ENCODE measurements around the gene CBX4. TPM values are rescaled to one million over a fixed set of nuclear protein-coding genes. Genes with fewer than 3 reads are reported as not detected.

CBX4 gene
- total and polyA plus RNA-seq, 2 experiments from 2014 or later = 1.4 to 4.6 TPM

DNA sequence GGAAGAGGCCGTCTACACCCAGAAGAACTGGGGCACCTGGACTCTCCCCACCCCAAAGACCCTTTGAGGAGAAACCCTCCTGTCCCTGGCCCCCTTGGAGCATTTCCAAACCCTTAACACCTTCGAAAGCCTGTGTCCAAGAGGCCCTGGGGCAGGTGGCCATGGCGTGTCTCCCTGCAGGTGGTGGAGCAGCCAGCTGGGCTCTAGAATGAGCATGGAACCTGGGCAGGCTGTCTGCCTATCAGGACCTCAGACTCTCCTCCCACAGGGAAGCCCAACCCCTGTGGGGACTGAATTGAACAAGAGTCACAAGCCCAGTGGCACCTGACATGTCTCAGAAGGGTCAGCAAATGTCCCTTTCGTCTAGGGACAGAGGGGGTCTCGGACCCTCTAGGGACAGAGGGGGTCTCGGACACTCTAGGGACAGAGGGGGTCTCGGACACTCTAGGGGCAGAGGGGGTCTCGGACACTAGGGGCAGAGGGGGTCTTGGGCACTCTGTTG lies 8.4 kb downstream of the CBX4 start:
- no peak overlapping the region for H3K27ac Mint-ChIP-seq
- H3K4me3 Mint-ChIP-seq = no peak overlapping the region
- Histone ChIP-seq H3K27me3 (ENCODE audit: insufficient read depth) (peaks cover 98% of the 10 kb centered on the region), H3K36me3 (ENCODE audit: insufficient read depth) (no peaks in the 10 kb centered on the region), H4K20me1 (replicated peaks; ENCODE audit: insufficient read depth) (no peaks in the 10 kb centered on the region; the same call in 1 of the 2 replicates), H3K4me1 (ENCODE audit: insufficient read depth) (peaks cover 35% of the 10 kb centered on the region), H3K9me2 (ENCODE audit: insufficient read depth) (no peaks in the 10 kb centered on the region), H3K4me2 (peak overlapping the region; percentile 55; the same call in 1 of the 2 replicates), H3K79me2 (replicated peaks; ENCODE audit: insufficient read depth) (no peaks in the 10 kb centered on the region), H3K4me3 (no peak overlapping the region), H3F3A (replicated peaks; ENCODE audit: low read depth) (peaks cover 24% of the 10 kb centered on the region; the same call in 1 of the 2 replicates), H2AFZ (no peak overlapping the region), H3K27ac (ENCODE audit: low read depth) (no peak overlapping the region)
- DNase-seq (ENCODE audit: low spot score) (no peak), ATAC-seq (no peak)
- peaks cover 41% of the 10 kb centered on the region for H3K4me1 Mint-ChIP-seq
- H3K36me3 Mint-ChIP-seq (ENCODE audit: low read depth) = peaks cover 4% of the 10 kb centered on the region; the same call in 2 of the 3 replicates
- no peaks in the 10 kb centered on the region for H3K9me3 Mint-ChIP-seq
- peaks cover 96% of the 10 kb centered on the region for H3K27me3 Mint-ChIP-seq (ENCODE audit: insufficient read depth, low read depth, poor library complexity)
- TF ChIP-seq EZH2 (IDR thresholded peaks at IDR 0.05; ENCODE audit: low read depth, unreplicated experiment) (no peak), NANOG (IDR thresholded peaks at IDR 0.05; ENCODE audit: borderline replicate concordance) (no peak), CREB1 (CRISPR knock-in tag; IDR thresholded peaks at IDR 0.05; ENCODE audit: low read depth) (no peak), EZH2phosphoT487 (IDR thresholded peaks at IDR 0.05; ENCODE audit: unreplicated experiment) (no peak), STAT1 (IDR thresholded peaks at IDR 0.05; ENCODE audit: unreplicated experiment) (no peak), JUNB (IDR thresholded peaks at IDR 0.05; ENCODE audit: unreplicated experiment) (no peak), ZNF331 (CRISPR knock-in tag; IDR thresholded peaks at IDR 0.05; ENCODE audit: low read depth) (no peak), ZNF114 (CRISPR knock-in tag; IDR thresholded peaks at IDR 0.05) (no peak), POLR2AphosphoS5 (IDR thresholded peaks at IDR 0.05; ENCODE audit: low read depth) (no peak)
- TF ChIP-seq, protein P1, sequence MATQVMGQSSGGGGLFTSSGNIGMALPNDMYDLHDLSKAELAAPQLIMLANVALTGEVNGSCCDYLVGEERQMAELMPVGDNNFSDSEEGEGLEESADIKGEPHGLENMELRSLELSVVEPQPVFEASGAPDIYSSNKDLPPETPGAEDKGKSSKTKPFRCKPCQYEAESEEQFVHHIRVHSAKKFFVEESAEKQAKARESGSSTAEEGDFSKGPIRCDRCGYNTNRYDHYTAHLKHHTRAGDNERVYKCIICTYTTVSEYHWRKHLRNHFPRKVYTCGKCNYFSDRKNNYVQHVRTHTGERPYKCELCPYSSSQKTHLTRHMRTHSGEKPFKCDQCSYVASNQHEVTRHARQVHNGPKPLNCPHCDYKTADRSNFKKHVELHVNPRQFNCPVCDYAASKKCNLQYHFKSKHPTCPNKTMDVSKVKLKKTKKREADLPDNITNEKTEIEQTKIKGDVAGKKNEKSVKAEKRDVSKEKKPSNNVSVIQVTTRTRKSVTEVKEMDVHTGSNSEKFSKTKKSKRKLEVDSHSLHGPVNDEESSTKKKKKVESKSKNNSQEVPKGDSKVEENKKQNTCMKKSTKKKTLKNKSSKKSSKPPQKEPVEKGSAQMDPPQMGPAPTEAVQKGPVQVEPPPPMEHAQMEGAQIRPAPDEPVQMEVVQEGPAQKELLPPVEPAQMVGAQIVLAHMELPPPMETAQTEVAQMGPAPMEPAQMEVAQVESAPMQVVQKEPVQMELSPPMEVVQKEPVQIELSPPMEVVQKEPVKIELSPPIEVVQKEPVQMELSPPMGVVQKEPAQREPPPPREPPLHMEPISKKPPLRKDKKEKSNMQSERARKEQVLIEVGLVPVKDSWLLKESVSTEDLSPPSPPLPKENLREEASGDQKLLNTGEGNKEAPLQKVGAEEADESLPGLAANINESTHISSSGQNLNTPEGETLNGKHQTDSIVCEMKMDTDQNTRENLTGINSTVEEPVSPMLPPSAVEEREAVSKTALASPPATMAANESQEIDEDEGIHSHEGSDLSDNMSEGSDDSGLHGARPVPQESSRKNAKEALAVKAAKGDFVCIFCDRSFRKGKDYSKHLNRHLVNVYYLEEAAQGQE (IDR thresholded peaks at IDR 0.05; ENCODE audit: unreplicated experiment) = no peak
- TF ChIP-seq, protein P2, sequence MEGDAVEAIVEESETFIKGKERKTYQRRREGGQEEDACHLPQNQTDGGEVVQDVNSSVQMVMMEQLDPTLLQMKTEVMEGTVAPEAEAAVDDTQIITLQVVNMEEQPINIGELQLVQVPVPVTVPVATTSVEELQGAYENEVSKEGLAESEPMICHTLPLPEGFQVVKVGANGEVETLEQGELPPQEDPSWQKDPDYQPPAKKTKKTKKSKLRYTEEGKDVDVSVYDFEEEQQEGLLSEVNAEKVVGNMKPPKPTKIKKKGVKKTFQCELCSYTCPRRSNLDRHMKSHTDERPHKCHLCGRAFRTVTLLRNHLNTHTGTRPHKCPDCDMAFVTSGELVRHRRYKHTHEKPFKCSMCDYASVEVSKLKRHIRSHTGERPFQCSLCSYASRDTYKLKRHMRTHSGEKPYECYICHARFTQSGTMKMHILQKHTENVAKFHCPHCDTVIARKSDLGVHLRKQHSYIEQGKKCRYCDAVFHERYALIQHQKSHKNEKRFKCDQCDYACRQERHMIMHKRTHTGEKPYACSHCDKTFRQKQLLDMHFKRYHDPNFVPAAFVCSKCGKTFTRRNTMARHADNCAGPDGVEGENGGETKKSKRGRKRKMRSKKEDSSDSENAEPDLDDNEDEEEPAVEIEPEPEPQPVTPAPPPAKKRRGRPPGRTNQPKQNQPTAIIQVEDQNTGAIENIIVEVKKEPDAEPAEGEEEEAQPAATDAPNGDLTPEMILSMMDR (conservative IDR thresholded peaks at IDR 0.05; ENCODE audit: low read depth in 2 of 2) = no peak
- TF ChIP-seq, protein P3, sequence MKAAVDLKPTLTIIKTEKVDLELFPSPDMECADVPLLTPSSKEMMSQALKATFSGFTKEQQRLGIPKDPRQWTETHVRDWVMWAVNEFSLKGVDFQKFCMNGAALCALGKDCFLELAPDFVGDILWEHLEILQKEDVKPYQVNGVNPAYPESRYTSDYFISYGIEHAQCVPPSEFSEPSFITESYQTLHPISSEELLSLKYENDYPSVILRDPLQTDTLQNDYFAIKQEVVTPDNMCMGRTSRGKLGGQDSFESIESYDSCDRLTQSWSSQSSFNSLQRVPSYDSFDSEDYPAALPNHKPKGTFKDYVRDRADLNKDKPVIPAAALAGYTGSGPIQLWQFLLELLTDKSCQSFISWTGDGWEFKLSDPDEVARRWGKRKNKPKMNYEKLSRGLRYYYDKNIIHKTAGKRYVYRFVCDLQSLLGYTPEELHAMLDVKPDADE (IDR thresholded peaks at IDR 0.05) = no peak
- TF ChIP-seq, protein P4, sequence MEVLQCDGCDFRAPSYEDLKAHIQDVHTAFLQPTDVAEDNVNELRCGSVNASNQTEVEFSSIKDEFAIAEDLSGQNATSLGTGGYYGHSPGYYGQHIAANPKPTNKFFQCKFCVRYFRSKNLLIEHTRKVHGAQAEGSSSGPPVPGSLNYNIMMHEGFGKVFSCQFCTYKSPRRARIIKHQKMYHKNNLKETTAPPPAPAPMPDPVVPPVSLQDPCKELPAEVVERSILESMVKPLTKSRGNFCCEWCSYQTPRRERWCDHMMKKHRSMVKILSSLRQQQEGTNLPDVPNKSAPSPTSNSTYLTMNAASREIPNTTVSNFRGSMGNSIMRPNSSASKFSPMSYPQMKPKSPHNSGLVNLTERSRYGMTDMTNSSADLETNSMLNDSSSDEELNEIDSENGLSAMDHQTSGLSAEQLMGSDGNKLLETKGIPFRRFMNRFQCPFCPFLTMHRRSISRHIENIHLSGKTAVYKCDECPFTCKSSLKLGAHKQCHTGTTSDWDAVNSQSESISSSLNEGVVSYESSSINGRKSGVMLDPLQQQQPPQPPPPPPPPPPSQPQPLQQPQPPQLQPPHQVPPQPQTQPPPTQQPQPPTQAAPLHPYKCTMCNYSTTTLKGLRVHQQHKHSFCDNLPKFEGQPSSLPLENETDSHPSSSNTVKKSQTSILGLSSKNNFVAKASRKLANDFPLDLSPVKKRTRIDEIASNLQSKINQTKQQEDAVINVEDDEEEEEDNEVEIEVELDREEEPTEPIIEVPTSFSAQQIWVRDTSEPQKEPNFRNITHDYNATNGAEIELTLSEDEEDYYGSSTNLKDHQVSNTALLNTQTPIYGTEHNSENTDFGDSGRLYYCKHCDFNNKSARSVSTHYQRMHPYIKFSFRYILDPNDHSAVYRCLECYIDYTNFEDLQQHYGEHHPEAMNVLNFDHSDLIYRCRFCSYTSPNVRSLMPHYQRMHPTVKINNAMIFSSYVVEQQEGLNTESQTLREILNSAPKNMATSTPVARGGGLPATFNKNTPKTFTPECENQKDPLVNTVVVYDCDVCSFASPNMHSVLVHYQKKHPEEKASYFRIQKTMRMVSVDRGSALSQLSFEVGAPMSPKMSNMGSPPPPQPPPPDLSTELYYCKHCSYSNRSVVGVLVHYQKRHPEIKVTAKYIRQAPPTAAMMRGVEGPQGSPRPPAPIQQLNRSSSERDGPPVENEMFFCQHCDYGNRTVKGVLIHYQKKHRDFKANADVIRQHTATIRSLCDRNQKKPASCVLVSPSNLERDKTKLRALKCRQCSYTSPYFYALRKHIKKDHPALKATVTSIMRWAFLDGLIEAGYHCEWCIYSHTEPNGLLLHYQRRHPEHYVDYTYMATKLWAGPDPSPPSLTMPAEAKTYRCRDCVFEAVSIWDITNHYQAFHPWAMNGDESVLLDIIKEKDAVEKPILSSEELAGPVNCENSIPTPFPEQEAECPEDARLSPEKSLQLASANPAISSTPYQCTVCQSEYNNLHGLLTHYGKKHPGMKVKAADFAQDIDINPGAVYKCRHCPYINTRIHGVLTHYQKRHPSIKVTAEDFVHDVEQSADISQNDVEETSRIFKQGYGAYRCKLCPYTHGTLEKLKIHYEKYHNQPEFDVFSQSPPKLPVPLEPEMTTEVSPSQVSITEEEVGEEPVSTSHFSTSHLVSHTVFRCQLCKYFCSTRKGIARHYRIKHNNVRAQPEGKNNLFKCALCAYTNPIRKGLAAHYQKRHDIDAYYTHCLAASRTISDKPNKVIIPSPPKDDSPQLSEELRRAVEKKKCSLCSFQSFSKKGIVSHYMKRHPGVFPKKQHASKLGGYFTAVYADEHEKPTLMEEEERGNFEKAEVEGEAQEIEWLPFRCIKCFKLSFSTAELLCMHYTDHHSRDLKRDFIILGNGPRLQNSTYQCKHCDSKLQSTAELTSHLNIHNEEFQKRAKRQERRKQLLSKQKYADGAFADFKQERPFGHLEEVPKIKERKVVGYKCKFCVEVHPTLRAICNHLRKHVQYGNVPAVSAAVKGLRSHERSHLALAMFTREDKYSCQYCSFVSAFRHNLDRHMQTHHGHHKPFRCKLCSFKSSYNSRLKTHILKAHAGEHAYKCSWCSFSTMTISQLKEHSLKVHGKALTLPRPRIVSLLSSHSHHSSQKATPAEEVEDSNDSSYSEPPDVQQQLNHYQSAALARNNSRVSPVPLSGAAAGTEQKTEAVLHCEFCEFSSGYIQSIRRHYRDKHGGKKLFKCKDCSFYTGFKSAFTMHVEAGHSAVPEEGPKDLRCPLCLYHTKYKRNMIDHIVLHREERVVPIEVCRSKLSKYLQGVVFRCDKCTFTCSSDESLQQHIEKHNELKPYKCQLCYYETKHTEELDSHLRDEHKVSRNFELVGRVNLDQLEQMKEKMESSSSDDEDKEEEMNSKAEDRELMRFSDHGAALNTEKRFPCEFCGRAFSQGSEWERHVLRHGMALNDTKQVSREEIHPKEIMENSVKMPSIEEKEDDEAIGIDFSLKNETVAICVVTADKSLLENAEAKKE (CRISPR knock-in tag; IDR thresholded peaks at IDR 0.05) = no peak

Data from GM23338 (cell line).